NCI-H146 treated with DMSO at 0.1 percent for 48 hours (cell line): ENCODE measurements around the gene CCL13.

Experiments
- DNase-seq: peaks from one replicate; lab custom pipeline; 2025; ENCODE audit not compliant: unreplicated experiment; lab: John Stamatoyannopoulos, UW

The CCL13 gene

DNA sequence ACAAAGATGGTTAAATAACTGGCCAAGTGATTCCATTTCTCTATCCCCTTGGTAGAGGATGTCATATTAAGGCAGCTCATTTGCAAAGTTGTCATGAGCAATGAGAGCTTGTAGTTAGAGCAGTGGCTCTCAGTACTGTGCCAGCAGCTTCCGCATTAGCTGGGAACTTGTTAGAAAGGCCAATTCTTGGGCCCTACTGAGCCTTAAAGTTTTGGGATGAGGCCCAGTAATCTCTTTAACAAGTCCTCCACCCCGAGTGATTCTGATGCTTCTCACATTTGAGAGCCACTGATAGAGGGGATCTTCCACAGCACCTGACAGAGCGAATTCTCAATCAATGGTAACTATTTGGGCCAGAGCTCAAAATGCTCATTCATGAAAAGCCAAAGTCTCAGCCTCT lies 26.9 kb downstream of the CCL13 start:
- no peak for DNase-seq

DNA sequence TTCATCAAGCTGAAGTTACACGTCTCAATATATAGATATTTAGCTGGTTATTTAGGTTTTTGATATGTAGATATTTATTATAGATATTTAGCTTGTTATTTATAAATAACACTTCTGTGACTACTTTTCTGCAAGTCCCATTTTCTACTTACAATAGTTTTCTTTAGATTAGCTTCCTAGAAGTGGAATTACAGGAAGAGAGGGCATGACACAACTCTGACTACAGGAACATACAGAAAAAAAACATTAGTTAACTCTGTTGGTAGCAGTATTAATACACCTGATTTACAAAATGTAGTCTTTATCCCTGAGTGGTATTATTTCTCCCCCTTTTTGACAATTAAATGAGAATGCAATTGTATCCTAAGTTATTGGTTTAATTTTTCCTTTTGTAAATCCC lies 28.0 kb downstream of the CCL13 start:
- DNase-seq = no peak

- no peak for DNase-seq
These were observed 28.7 kb downstream of the CCL13 start for GRCh38 chr17:34384822-34385605.

DNA sequence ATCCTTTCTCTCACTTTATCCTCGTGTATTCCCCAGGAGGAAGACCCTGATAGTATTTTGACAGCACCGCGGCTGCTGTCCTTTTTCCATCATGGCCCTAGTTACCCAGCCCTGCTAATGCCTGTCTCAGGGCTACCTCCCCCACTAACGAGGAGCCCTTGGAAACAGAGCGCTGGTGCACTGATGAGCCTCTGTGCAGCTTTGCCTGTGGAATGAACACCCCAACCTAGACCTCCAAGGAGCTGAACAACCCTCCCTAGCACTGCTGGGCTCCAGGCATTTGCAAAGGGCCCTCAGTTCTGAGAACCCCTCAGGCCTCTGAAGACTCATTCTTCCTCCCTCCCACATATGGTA lies 30.0 kb downstream of the CCL13 start:
- no peak for DNase-seq

GRCh38 chr17:34386697-34387550 lies 30.6 kb downstream of the CCL13 start:
- no peak for DNase-seq

DNA sequence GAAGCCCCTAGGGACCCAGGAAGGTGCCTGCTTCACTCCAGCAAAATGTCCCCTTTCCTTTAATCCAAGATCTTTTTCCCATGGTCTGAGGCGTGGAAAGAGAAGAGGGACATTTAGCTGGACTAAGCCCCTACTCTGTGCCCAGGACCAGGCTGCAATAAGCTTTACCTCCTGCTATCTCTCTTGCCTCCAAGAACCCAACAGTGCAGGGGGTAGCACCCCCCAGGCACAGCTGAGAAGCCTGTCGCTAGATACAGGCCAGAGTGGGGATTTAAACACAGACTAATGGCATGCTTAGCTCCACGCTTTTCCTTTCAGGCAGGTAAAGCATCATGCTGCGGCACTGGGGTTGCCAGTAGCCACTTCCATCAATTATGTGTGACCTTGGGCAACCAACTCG lies 31.3 kb downstream of the CCL13 start:
- no peak for DNase-seq

- no peak for DNase-seq
These were observed 33.0 kb downstream of the CCL13 start for GRCh38 chr17:34389126-34389750.

DNA sequence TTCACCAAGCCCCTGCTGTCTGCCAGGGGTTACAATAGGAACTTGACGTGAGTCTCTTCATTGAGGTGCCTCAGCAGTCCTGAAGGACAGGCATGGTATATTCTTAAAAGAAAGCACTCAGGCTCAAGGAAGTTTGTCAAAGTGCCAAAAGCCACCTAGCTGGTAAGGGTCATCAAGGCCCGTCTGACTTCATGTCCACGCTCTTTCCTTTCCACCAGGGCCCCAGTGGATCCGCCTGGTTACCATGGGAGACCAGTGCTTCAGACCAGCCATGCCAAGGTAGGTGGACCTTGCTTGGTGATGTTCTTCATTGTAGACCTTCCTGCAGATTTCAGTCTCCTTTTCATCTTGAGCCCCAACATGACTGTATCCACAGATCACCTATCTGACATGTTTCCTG lies 34.4 kb downstream of the CCL13 start:
- DNase-seq = no peak

GRCh38 chr17:34391241-34391640 lies 35.0 kb downstream of the CCL13 start:
- DNase-seq = no peak

GRCh38 chr17:34393401-34393800 lies 37.1 kb downstream of the CCL13 start:
- DNase-seq = no peak

- DNase-seq = no peak
These were observed 41.0 kb downstream of the CCL13 start for GRCh38 chr17:34397265-34397664.

DNA sequence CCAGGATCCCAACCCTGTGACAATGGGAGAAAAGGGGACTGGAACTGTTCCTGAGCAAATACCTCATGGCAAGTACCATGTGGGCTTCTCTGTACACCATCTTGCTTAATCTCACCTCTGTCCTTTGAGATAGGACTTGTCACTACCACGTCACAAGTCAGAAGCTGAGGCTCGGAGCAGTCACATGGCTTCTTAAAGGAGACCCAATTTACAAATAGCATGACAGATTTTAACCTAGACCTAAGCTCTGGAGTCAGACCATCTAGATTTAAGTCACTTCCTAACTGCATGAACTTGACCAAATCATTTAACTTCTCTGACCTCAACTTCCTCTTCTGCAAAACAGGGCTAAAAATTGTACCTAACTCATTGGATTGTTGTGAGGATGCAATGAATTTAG lies 42.7 kb downstream of the CCL13 start:
- no peak for DNase-seq

DNA sequence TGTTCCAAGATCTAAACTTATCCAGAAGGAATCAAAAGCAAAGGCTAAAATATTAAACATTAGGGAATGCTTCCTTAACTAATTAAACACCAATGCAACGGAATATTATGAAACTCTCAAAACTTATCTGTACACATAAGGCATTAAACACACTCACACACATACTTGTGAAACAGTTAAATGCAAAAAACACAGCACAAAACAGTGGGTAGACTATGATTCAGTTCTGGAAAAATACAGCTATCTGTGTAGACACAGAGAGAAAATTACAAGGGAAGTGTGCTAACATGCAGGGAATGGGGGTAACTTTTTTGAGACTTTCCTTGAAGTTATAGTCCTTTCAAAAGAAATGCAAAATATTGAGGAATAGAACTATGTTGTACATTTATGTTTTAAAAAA lies 43.4 kb downstream of the CCL13 start:
- no peak for DNase-seq

DNA sequence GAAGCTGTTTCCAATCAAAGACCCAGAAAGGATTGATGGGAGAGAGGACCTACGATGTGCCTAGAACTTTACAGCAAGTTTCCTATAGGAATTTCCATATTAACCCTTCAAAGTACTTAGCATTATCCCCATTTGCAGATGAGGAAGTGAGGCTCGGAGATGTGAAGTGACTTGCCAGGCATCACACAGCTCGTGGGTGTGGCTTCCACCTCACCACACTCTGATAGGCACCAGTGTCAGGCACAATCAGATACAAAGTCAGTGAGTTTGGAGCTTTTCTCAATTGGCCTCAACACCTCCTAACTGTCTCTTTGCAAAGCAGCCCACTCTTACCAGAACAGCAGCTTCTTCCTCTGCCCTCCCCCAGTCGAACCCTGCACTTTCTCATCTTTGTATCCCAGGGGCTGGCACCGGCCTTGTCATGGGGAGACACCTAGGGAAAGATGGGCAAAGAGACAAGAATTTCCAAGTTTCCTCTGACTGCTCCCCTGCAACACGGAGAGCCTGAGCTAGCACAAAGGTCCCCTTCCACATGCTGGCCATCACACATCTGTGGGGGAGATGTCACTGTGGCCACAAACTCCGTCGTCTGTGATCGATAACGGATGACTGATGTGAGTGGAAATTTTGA lies 44.1 kb downstream of the CCL13 start:
- no peak for DNase-seq

- no peak for DNase-seq
These were observed 44.9 kb downstream of the CCL13 start for GRCh38 chr17:34401165-34401564.

GRCh38 chr17:34403006-34403405 lies 46.7 kb downstream of the CCL13 start:
- no peak for DNase-seq

DNA sequence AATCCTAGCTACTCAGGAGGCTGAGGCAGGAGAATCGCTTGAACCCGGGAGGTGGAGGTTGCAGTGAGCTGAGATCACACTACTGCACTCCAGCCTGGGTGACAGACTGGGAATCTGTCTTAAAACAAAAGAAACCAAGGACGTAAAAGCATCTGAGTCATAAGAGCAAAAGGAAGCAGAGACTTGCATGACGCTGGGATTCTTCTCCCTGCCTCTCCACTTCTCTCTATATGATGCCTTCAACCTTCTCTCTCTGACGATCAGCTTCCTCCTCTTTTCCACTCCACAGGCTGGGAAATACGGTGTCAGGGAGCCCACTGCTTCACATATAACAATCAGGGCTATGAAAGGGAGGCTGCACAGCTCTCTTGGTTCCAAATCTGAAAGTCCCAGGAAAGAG lies 49.9 kb downstream of the CCL13 start:
- no peak for DNase-seq
